Activated B cell treated with CpG ODN at 0.5 μM for 24 hours (primary cell): ENCODE measurements around the gene EMILIN2. TPM values are rescaled to one million over a fixed set of nuclear protein-coding genes. Genes with fewer than 3 reads are reported as not detected.
"Not testable (repeated sequence)": the region's sequence is repeated elsewhere in the genome, so short reads cannot be mapped to it uniquely, and the experiment has no call there.

Experiments
- ATAC-seq: fragments of 200-7000 bp; cut with Tn5 transposase; one replicate; pipeline ENCODE4 v1.10.0; 2021; ENCODE audit warnings: low read depth, mild to moderate bottlenecking, moderate library complexity
- CTCF ChIA-PET: fragments of 350-600 bp; sonication (Branson Sonifier 250); formaldehyde crosslinking; loops from one replicate; lab custom pipeline; 2021; ENCODE audit warnings: antibody characterized with exemption; lab: Charles Lee
- POLR2A ChIA-PET: fragments of 350-600 bp; sonication (Branson Sonifier 250); formaldehyde crosslinking; loops from one replicate; lab custom pipeline; 2021; ENCODE audit warnings: antibody characterized with exemption; lab: Charles Lee
- DNase-seq: peaks from one replicate; pipeline ENCODE4 v3.0.0; 2022
- H3K27ac Mint-ChIP-seq: one replicate; pipeline ENCODE4 v1.8.0; 2020; ENCODE audit warnings: mixed read lengths
- H3K27me3 Mint-ChIP-seq: one replicate; pipeline ENCODE4 v1.8.0; 2021; ENCODE audit warnings: mixed read lengths
- H3K36me3 Mint-ChIP-seq: one replicate; pipeline ENCODE4 v1.8.0; 2021; ENCODE audit warnings: low read depth, mixed read lengths
- H3K4me1 Mint-ChIP-seq: one replicate; pipeline ENCODE4 v1.8.0; 2021; ENCODE audit warnings: mixed read lengths
- H3K4me3 Mint-ChIP-seq: one replicate; pipeline ENCODE4 v1.8.0; 2020; ENCODE audit warnings: mild to moderate bottlenecking, mixed read lengths
- H3K9me3 Mint-ChIP-seq: one replicate; pipeline ENCODE4 v1.8.0; 2020; ENCODE audit warnings: mixed read lengths
- CTCF ChIP-seq: fragments of 200-600 bp; IDR thresholded peaks from one replicate; pipeline ENCODE4 v1.8.0; 2022; ENCODE audit warnings: antibody characterized with exemption, mild to moderate bottlenecking
- intact Hi-C: fragments of 100-400 bp; cut with micrococcal nuclease; formaldehyde crosslinking; loops from one replicate; pipeline ENCODE4 v1.15.1; 2024
- total RNA-seq: library from RNA; stranded (reverse); gene quantifications from 2 replicates; pipeline ENCODE4 v1.2.3, GENCODE V29; 2022

The EMILIN2 gene
- total RNA-seq, 1 donor from 2014 or later: 80.9 TPM

- ATAC-seq (no peak), DNase-seq (no peak)
- no peaks in the 10 kb centered on the region for H3K4me1 Mint-ChIP-seq
- POLR2A ChIA-PET: interaction anchor here (0.6 kb wide), 1 partner anchor 165 kb away, joined by 4 read pairs; no protein-coding TSS in a partner anchor
- no peak overlapping the region for H3K4me3 Mint-ChIP-seq
- no peaks in the 10 kb centered on the region for H3K9me3 Mint-ChIP-seq
- intact Hi-C loops: no loop called here
- no peak overlapping the region for H3K27ac Mint-ChIP-seq
- H3K36me3 Mint-ChIP-seq: no peaks in the 10 kb centered on the region
- H3K27me3 Mint-ChIP-seq: no peaks in the 10 kb centered on the region
- TF ChIP-seq CTCF: no peak
- CTCF ChIA-PET: no interaction called here
These were observed 19.7 kb upstream of the EMILIN2 start for GRCh38 chr18:2827061-2827460.

- H3K36me3 Mint-ChIP-seq, ATAC-seq, DNase-seq, H3K4me1 Mint-ChIP-seq, H3K27ac Mint-ChIP-seq, H3K4me3 Mint-ChIP-seq, H3K27me3 Mint-ChIP-seq, intact Hi-C loops, CTCF ChIA-PET: not testable (repeated sequence)
- peaks cover 13% of the 10 kb centered on the region for H3K9me3 Mint-ChIP-seq
- POLR2A ChIA-PET: interaction anchor here (1.1 to 1.8 kb wide), 2 partner anchors 9 to 12 kb away, joined by 3 to 5 read pairs; no protein-coding TSS in a partner anchor
These were observed 10.7 kb upstream of the EMILIN2 start for GRCh38 chr18:2836118-2836517.

GRCh38 chr18:2837290-2837689 lies 9.5 kb upstream of the EMILIN2 start:
- intact Hi-C loops, H3K4me3 Mint-ChIP-seq, H3K27ac Mint-ChIP-seq, ATAC-seq, H3K36me3 Mint-ChIP-seq, DNase-seq, H3K27me3 Mint-ChIP-seq, H3K4me1 Mint-ChIP-seq, CTCF ChIA-PET: not testable (repeated sequence)
- POLR2A ChIA-PET: interaction anchor here (1.8 kb wide), 1 partner anchor 10 kb away, joined by 5 read pairs; no protein-coding TSS in a partner anchor
- H3K9me3 Mint-ChIP-seq: peaks cover 13% of the 10 kb centered on the region

GRCh38 chr18:2839202-2839601 lies 7.6 kb upstream of the EMILIN2 start:
- POLR2A ChIA-PET: no interaction called here
- Mint-ChIP-seq H3K4me1 (peaks cover 16% of the 10 kb centered on the region), H3K27me3 (no peaks in the 10 kb centered on the region), H3K36me3 (peaks cover 7% of the 10 kb centered on the region), H3K27ac (no peak overlapping the region), H3K9me3 (peaks cover 13% of the 10 kb centered on the region), H3K4me3 (no peak overlapping the region)
- DNase-seq: no peak
- intact Hi-C loops: no loop called here
- TF ChIP-seq CTCF: no peak
- CTCF ChIA-PET: no interaction called here
- ATAC-seq: no peak

GRCh38 chr18:2840521-2840920 lies 6.3 kb upstream of the EMILIN2 start:
- ATAC-seq (no peak), DNase-seq (no peak)
- intact Hi-C loops: no loop called here
- ChIA-PET CTCF (no interaction called here), POLR2A (no interaction called here)
- Mint-ChIP-seq H3K9me3 (peaks cover 13% of the 10 kb centered on the region), H3K4me1 (peaks cover 29% of the 10 kb centered on the region), H3K36me3 (peaks cover 7% of the 10 kb centered on the region), H3K27ac (no peak overlapping the region), H3K27me3 (no peaks in the 10 kb centered on the region), H3K4me3 (no peak overlapping the region)
- TF ChIP-seq CTCF: no peak

GRCh38 chr18:2843146-2843545 lies 3.7 kb upstream of the EMILIN2 start:
- H3K9me3 Mint-ChIP-seq: peaks cover 5% of the 10 kb centered on the region
- ATAC-seq: no peak
- peak overlapping the region; percentile 32 for H3K4me3 Mint-ChIP-seq

More at GRCh38 chr18:2843146-2843545, 3.7 kb upstream of the EMILIN2 start:
- no peak for TF ChIP-seq CTCF
- ChIA-PET CTCF (no interaction called here), POLR2A (interaction anchor here (0.7 to 1.5 kb wide), 3 partner anchors 13 to 51 kb away, joined by 5 to 13 read pairs (median 6); no protein-coding TSS in a partner anchor)
- no peak for DNase-seq
- intact Hi-C loops: no loop called here
- Mint-ChIP-seq H3K4me1 (peaks cover 39% of the 10 kb centered on the region), H3K36me3 (peaks cover 5% of the 10 kb centered on the region), H3K27me3 (no peaks in the 10 kb centered on the region), H3K27ac (peak overlapping the region; percentile 50)
